Caco-2 (cell line): ENCODE data around the gene LIME1. TPM values are rescaled to one million over a fixed set of nuclear protein-coding genes. Genes with fewer than 3 reads are reported as not detected.

Experiments used
- BruUV-seq: library from RNA; stranded (reverse); fragments of 400-500 nt; replicated peaks from 2 replicates; lab custom pipeline; 2021; lab: Mats Ljungman, UMichigan
- CTCF ChIA-PET: fragments of 300-600 bp; sonication (Branson Sonifier 250); formaldehyde crosslinking; loops from one replicate; lab custom pipeline; 2022; ENCODE audit warnings: antibody characterized with exemption; lab: Charles Lee
- POLR2A ChIA-PET: fragments of 300-600 bp; sonication (Branson Sonifier 250); formaldehyde crosslinking; loops from one replicate; lab custom pipeline; 2022; ENCODE audit warnings: antibody characterized with exemption; lab: Charles Lee
- DNase-seq, 2 experiments: peaks; one replicate each; pipeline versions ENCODE4 v3.0.0 to v3.0.0-alpha.2; 2020 to 2022
- H3K27me3 ChIP-seq: replicated peaks from 2 replicates; pipeline ENCODE4 v1.6.0; 2011; ENCODE audit warnings: low read length; ENCODE audit not compliant: control insufficient read depth, insufficient read depth
- H3K36me3 ChIP-seq: 2 replicates; pipeline ENCODE4 v1.5.1; 2011; ENCODE audit warnings: low read length; ENCODE audit not compliant: control insufficient read depth, insufficient read depth
- H3K4me1 ChIP-seq: fragments of 250-450 bp; sonication (Bioruptor Pico); 2 replicates; pipeline ENCODE4 v1.5.1; 2020; ENCODE audit warnings: mild to moderate bottlenecking
- H3K4me3 ChIP-seq: 2 replicates; pipeline ENCODE4 v1.5.1; 2011; ENCODE audit warnings: low read depth, mild to moderate bottlenecking, control low read depth, low read length
- H3K9me3 ChIP-seq: fragments of 250-450 bp; sonication (Bioruptor Pico); 2 replicates; pipeline ENCODE4 v1.5.1; 2020; ENCODE audit warnings: mild to moderate bottlenecking, moderate library complexity
- H3K27ac Mint-ChIP-seq: one replicate; pipeline ENCODE4 v1.8.0; 2022; ENCODE audit warnings: mixed read lengths; ENCODE audit not compliant: unreplicated experiment
- H3K27me3 Mint-ChIP-seq: one replicate; pipeline ENCODE4 v1.8.0; 2022; ENCODE audit warnings: mixed read lengths; ENCODE audit not compliant: insufficient read depth, unreplicated experiment
- H3K36me3 Mint-ChIP-seq: one replicate; pipeline ENCODE4 v1.8.0; 2022; ENCODE audit warnings: mild to moderate bottlenecking, mixed read lengths; ENCODE audit not compliant: insufficient read depth, unreplicated experiment
- H3K4me1 Mint-ChIP-seq: one replicate; pipeline ENCODE4 v1.8.0; 2022; ENCODE audit warnings: low read depth, mixed read lengths; ENCODE audit not compliant: unreplicated experiment
- H3K4me3 Mint-ChIP-seq: one replicate; pipeline ENCODE4 v1.8.0; 2022; ENCODE audit warnings: mild to moderate bottlenecking, moderate library complexity, mixed read lengths; ENCODE audit not compliant: unreplicated experiment
- H3K9me3 Mint-ChIP-seq: one replicate; pipeline ENCODE4 v1.8.0; 2022; ENCODE audit warnings: mixed read lengths; ENCODE audit not compliant: unreplicated experiment
- CTCF ChIP-seq, 2 experiments: fragments of 200-600 bp in 1 of 2; IDR thresholded peaks; 1 replicate in 1 of 2; 2 replicates in 1 of 2; pipeline versions ENCODE4 v1.5.1 to v1.8.0; 2011 to 2022; ENCODE audit warnings: antibody characterized with exemption in 1 of 2, control low read depth in 1 of 2, inconsistent platforms in 1 of 2, low read depth in 1 of 2, low read length in 1 of 2, mild to moderate bottlenecking in 1 of 2, moderate library complexity in 1 of 2; ENCODE audit not compliant: insufficient read depth in 1 of 2, severe bottlenecking in 1 of 2, unreplicated experiment in 1 of 2
- intact Hi-C: fragments of 100-400 bp; cut with micrococcal nuclease; formaldehyde crosslinking; loops from one replicate; pipeline ENCODE4 v1.10.0; 2022; ENCODE audit not compliant: unreplicated experiment
- total RNA-seq: library from RNA; stranded (reverse); gene quantifications from 2 replicates; pipeline ENCODE4 v1.2.3, GENCODE V29; 2022

Gene LIME1
- total RNA-seq, 1 experiment from 2014 or later: 18.8 TPM

GRCh38 chr20:63767456-63767855, 31.0 kb downstream of the LIME1 start:
- Histone ChIP-seq H3K27me3 (no peaks in the 10 kb centered on the region), H3K4me3 (no peak overlapping the region), H3K4me1 (no peaks in the 10 kb centered on the region), H3K9me3 (no peaks in the 10 kb centered on the region), H3K36me3 (no peaks in the 10 kb centered on the region)
- H3K27ac Mint-ChIP-seq: no peak overlapping the region
- CTCF ChIA-PET: interaction anchor here (1.3 kb wide), 1 partner anchor 19 kb away, joined by 4 read pairs; no protein-coding TSS in a partner anchor
- H3K36me3 Mint-ChIP-seq: no peaks in the 10 kb centered on the region
- POLR2A ChIA-PET: no interaction called here
- no TSS peak for BruUV-seq
- no peak for DNase-seq
- no peaks in the 10 kb centered on the region for H3K27me3 Mint-ChIP-seq
- H3K4me1 Mint-ChIP-seq: no peaks in the 10 kb centered on the region
- H3K9me3 Mint-ChIP-seq: no peaks in the 10 kb centered on the region
- intact Hi-C loops: no loop called here
- TF ChIP-seq CTCF (IDR thresholded peaks at IDR 0.05; ENCODE audit: insufficient read depth in 1 of 2, low read depth in 1 of 2, low read length in 1 of 2, severe bottlenecking in 1 of 2, unreplicated experiment in 1 of 2): no peak
- no peak overlapping the region for H3K4me3 Mint-ChIP-seq

GRCh38 chr20:63767886-63768285, 31.4 kb downstream of the LIME1 start:
- Mint-ChIP-seq H3K9me3 (no peaks in the 10 kb centered on the region), H3K27ac (no peak overlapping the region), H3K4me3 (no peak overlapping the region), H3K36me3 (no peaks in the 10 kb centered on the region), H3K4me1 (no peaks in the 10 kb centered on the region), H3K27me3 (no peaks in the 10 kb centered on the region)
- no TSS peak for BruUV-seq
- no peaks in the 10 kb centered on the region for H3K36me3 ChIP-seq
- ChIA-PET POLR2A (no interaction called here), CTCF (no interaction called here)
- no peak for TF ChIP-seq CTCF (IDR thresholded peaks at IDR 0.05; ENCODE audit: insufficient read depth in 1 of 2, low read depth in 1 of 2, low read length in 1 of 2, severe bottlenecking in 1 of 2, unreplicated experiment in 1 of 2)
- DNase-seq: no peak
- intact Hi-C loops: no loop called here
- no peaks in the 10 kb centered on the region for H3K9me3 ChIP-seq
- no peaks in the 10 kb centered on the region for H3K27me3 ChIP-seq
- H3K4me3 ChIP-seq: no peak overlapping the region
- H3K4me1 ChIP-seq: no peaks in the 10 kb centered on the region

- no peak overlapping the region for H3K27ac Mint-ChIP-seq
- DNase-seq: no peak
- Histone ChIP-seq H3K27me3 (no peaks in the 10 kb centered on the region), H3K4me3 (no peak overlapping the region), H3K9me3 (no peaks in the 10 kb centered on the region), H3K4me1 (no peaks in the 10 kb centered on the region), H3K36me3 (no peaks in the 10 kb centered on the region)
- TF ChIP-seq CTCF (IDR thresholded peaks at IDR 0.05; ENCODE audit: insufficient read depth in 1 of 2, low read depth in 1 of 2, low read length in 1 of 2, severe bottlenecking in 1 of 2, unreplicated experiment in 1 of 2): no peak
- no peak overlapping the region for H3K4me3 Mint-ChIP-seq
- no TSS peak for BruUV-seq
- no peaks in the 10 kb centered on the region for H3K4me1 Mint-ChIP-seq
- no peaks in the 10 kb centered on the region for H3K27me3 Mint-ChIP-seq
- H3K36me3 Mint-ChIP-seq: no peaks in the 10 kb centered on the region
- H3K9me3 Mint-ChIP-seq: no peaks in the 10 kb centered on the region
- ChIA-PET POLR2A (interaction anchor here (0.5 kb wide), 1 partner anchor 41 kb away, joined by 7 read pairs; no protein-coding TSS in a partner anchor), CTCF (interaction anchor here (0.8 to 1.3 kb wide), 2 partner anchors 17 to 28 kb away, joined by 4 to 5 read pairs; no protein-coding TSS in a partner anchor)
- intact Hi-C loops: no loop called here
These were observed 32.4 kb downstream of the LIME1 start for GRCh38 chr20:63768591-63769515.
